ENCODE measurements around the gene CPLX1.

DNA sequence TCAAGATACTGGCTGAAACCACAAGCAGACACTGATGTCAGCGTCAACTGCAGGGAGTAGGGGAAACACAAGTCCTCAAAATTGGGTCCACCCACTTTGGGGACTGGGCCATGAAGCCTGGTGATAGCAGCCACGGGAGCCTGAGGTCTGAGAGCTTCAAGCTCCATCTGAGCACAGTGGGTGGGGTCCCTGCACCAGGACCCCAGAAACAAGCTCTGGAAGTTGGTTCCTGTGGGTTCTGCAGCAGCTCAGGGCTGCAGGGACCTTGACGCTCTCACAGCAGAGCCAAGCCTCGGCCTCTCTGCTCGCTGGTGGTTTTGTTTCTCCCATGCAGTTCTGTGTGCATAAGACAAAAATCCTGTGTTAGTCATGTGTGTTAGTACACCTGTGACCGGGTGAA lies 54.5 kb downstream of the CPLX1 start:
- TF ChIP-seq, protein P1, sequence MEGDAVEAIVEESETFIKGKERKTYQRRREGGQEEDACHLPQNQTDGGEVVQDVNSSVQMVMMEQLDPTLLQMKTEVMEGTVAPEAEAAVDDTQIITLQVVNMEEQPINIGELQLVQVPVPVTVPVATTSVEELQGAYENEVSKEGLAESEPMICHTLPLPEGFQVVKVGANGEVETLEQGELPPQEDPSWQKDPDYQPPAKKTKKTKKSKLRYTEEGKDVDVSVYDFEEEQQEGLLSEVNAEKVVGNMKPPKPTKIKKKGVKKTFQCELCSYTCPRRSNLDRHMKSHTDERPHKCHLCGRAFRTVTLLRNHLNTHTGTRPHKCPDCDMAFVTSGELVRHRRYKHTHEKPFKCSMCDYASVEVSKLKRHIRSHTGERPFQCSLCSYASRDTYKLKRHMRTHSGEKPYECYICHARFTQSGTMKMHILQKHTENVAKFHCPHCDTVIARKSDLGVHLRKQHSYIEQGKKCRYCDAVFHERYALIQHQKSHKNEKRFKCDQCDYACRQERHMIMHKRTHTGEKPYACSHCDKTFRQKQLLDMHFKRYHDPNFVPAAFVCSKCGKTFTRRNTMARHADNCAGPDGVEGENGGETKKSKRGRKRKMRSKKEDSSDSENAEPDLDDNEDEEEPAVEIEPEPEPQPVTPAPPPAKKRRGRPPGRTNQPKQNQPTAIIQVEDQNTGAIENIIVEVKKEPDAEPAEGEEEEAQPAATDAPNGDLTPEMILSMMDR (IDR thresholded peaks at IDR 0.05): no peak
- TF ChIP-seq POLR2A (IDR thresholded peaks at IDR 0.05): no peak

Measured in adrenal gland (tissue), 5 donors.